Suppressor macrophage treated with lipopolysaccharide for 4 hours (primary cell): Measurements from ENCODE around the gene TCTN2.

ENCODE experiments used
- DNase-seq: peaks from one replicate; pipeline ENCODE4 v3.0.0-alpha.2; 2020

TCTN2 gene

GRCh38 chr12:123670882-123671728 lies at the start of gene TCTN2:
TCTN2 (plus strand) TSS chr12:123671113; CDS start chr12:123671241, 128 bp downstream.
- DNase-seq = peak; percentile 93

- no peak for DNase-seq
These were observed 49.0 kb upstream of the TCTN2 start for GRCh38 chr12:123621619-123622530.

- DNase-seq = peak; percentile 97
These were observed 37.4 kb upstream of the TCTN2 start, which contains the start of the genes EIF2B1 and GTF2H3 for GRCh38 chr12:123633379-123634141. EIF2B1 (minus strand) TSS chr12:123633686; CDS start chr12:123633557, 129 bp downstream. GTF2H3 (plus strand) TSS chr12:123633829; CDS start chr12:123633860, 31 bp downstream.

- DNase-seq = no peak
These were observed 36.8 kb upstream of the TCTN2 start for GRCh38 chr12:123634142-123634561.

- DNase-seq = no peak
These were observed 27.0 kb upstream of the TCTN2 start for GRCh38 chr12:123643911-123644310.

- no peak for DNase-seq
These were observed 25.5 kb upstream of the TCTN2 start for GRCh38 chr12:123645380-123645779.

GRCh38 chr12:123645878-123646277 lies 25.0 kb upstream of the TCTN2 start:
- DNase-seq = no peak

- DNase-seq = no peak
These were observed 22.5 kb upstream of the TCTN2 start for GRCh38 chr12:123648401-123648800.

GRCh38 chr12:123654129-123654701 lies 16.7 kb upstream of the TCTN2 start:
- no peak for DNase-seq

GRCh38 chr12:123655420-123655819 lies 15.5 kb upstream of the TCTN2 start:
- DNase-seq = no peak

- no peak for DNase-seq
These were observed 14.5 kb upstream of the TCTN2 start for GRCh38 chr12:123656392-123656791.

- DNase-seq = no peak
These were observed 13.7 kb upstream of the TCTN2 start for GRCh38 chr12:123657211-123657610.

- peak; percentile 92 for DNase-seq
These were observed 10.8 kb upstream of the TCTN2 start for GRCh38 chr12:123659996-123660727.

GRCh38 chr12:123667771-123668170 lies 3.1 kb upstream of the TCTN2 start:
- no peak for DNase-seq

- DNase-seq = no peak
These were observed 963 bp downstream of the TCTN2 start for GRCh38 chr12:123671876-123672275.

- no peak for DNase-seq
These were observed 4.5 kb downstream of the TCTN2 start for GRCh38 chr12:123675436-123675835.

GRCh38 chr12:123676616-123677320 lies 5.9 kb downstream of the TCTN2 start:
- DNase-seq = no peak

- no peak for DNase-seq
These were observed 8.1 kb downstream of the TCTN2 start for GRCh38 chr12:123678981-123679380.

- DNase-seq = peak; percentile 81
These were observed 10.7 kb downstream of the TCTN2 start for GRCh38 chr12:123681605-123682004.

- DNase-seq = no peak
These were observed 13.1 kb downstream of the TCTN2 start for GRCh38 chr12:123683964-123684363.

- DNase-seq = no peak
These were observed 15.8 kb downstream of the TCTN2 start for GRCh38 chr12:123686636-123687190.
